Peyer's patch (tissue), 4 donors: Measurements from ENCODE around the gene RNASEH2A. TPM values are rescaled to one million over a fixed set of nuclear protein-coding genes. Genes with fewer than 3 reads are reported as not detected.
A peak's percentile ranks its signal among the peaks of the same experiment; 100 is the strongest.
"Not testable (repeated sequence)": the region's sequence is repeated elsewhere in the genome, so short reads cannot be mapped to it uniquely, and the experiment has no call there.

Experiments used
- DNase-seq, 3 donors: peaks; one replicate each; pipeline ENCODE4 v3.0.0-alpha.2; 2017 to 2019
- H3K27ac ChIP-seq, 4 donors: fragments of 200-600 bp; sonication (generic); one replicate each; pipeline ENCODE4 v1.5.1; 2016 to 2019
- H3K27me3 ChIP-seq, 2 donors: fragments of 200-600 bp; sonication (generic); one replicate each; pipeline ENCODE4 v1.5.1; 2019
- H3K36me3 ChIP-seq, 3 donors: fragments of 200-600 bp; sonication (generic); one replicate each; pipeline ENCODE4 v1.5.1; 2016 to 2019
- H3K4me1 ChIP-seq, 4 donors: fragments of 200-600 bp; sonication (generic); one replicate each; pipeline ENCODE4 v1.5.1; 2016 to 2019
- H3K4me3 ChIP-seq, 4 donors: fragments of 200-600 bp; sonication (generic); 1 replicate in 3 of 4; 2 replicates in 1 of 4; pipeline ENCODE4 v1.5.1; 2016 to 2019; ENCODE audit warnings: mild to moderate bottlenecking in 1 of 4
- H3K9me3 ChIP-seq, 4 donors: fragments of 200-600 bp; sonication (generic); one replicate each; pipeline ENCODE4 v1.5.1; 2016 to 2019; ENCODE audit warnings: mild to moderate bottlenecking in 1 of 4
- POLR2A ChIP-seq, 2 donors: fragments of 450-650 bp; IDR thresholded peaks; one replicate each; pipeline ENCODE4 v1.5.1; 2017; ENCODE audit warnings: antibody characterized with exemption in 2 of 2, mild to moderate bottlenecking in 2 of 2, moderate library complexity in 2 of 2
- total RNA-seq, 4 donors: library from RNA; depleted of rRNA; stranded (reverse); fragments of >200 nt; gene quantifications; one replicate each; pipeline ENCODE4 v1.1.0, GENCODE V29; 2016
- TF ChIP-seq, protein P1 (sequence below), 6 experiments: fragments of 450-650 bp in 4 of 6; fragments of 200-600 bp in 2 of 6; sonication (generic) in 1 of 6; IDR thresholded peaks; one replicate each; pipeline ENCODE4 v1.5.1; 2017 to 2019; ENCODE audit warnings: antibody characterized with exemption in 6 of 6, mild to moderate bottlenecking in 3 of 6, moderate library complexity in 1 of 6

The RNASEH2A gene
- total RNA-seq, 4 donors from 2014 or later, result 5.9 to 24.8 (median 9.4) TPM

DNA sequence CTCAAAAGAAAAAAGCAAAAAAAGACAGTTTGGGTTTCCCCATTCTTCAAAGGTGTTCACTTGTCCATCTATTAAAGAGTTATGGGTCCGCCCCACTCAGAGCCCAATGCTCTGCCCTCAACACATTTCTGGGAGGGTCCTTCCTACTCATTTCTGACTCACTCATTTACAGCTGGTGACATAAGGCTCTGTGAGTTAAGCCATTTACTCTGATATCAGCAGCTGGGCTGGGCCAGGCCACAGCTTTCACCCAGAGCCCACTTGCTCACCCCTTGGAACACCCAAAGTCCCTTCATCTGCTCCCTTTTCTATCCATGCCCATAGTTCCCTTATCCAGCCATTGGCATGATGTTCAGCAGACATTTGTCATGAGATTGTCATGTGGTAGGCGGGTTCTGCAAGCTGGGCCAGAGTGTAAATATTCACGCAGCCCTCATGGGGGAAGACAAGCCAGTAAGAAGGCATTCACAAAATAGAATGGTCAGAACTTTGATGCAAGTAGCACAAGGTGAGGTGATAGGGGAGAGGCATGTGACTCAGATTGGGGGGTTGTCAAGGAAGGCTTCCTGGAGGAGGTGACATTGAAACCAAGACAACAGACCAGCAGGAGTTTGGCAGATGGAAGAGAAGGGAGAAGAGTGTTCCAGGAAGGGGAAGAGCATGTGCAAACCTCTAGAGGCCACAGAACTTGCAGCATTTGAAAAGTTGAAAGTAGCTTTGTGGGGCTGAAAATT lies 37.8 kb downstream of the RNASEH2A start:
- H3K27ac ChIP-seq, result no peak overlapping the region
- TF ChIP-seq POLR2A (IDR thresholded peaks at IDR 0.05), result no peak
- TF ChIP-seq, protein P1, sequence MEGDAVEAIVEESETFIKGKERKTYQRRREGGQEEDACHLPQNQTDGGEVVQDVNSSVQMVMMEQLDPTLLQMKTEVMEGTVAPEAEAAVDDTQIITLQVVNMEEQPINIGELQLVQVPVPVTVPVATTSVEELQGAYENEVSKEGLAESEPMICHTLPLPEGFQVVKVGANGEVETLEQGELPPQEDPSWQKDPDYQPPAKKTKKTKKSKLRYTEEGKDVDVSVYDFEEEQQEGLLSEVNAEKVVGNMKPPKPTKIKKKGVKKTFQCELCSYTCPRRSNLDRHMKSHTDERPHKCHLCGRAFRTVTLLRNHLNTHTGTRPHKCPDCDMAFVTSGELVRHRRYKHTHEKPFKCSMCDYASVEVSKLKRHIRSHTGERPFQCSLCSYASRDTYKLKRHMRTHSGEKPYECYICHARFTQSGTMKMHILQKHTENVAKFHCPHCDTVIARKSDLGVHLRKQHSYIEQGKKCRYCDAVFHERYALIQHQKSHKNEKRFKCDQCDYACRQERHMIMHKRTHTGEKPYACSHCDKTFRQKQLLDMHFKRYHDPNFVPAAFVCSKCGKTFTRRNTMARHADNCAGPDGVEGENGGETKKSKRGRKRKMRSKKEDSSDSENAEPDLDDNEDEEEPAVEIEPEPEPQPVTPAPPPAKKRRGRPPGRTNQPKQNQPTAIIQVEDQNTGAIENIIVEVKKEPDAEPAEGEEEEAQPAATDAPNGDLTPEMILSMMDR (IDR thresholded peaks at IDR 0.05), result no peak
- peaks cover 0 to 18% of the 10 kb centered on the region in 2 donors for H3K27me3 ChIP-seq
- no peak for DNase-seq
- no peaks in the 10 kb centered on the region for H3K9me3 ChIP-seq
- peaks cover 0 to 17% (median 6%) of the 10 kb centered on the region in 4 donors for H3K4me1 ChIP-seq
- no peak overlapping the region for H3K4me3 ChIP-seq
- no peaks in the 10 kb centered on the region for H3K36me3 ChIP-seq

DNA sequence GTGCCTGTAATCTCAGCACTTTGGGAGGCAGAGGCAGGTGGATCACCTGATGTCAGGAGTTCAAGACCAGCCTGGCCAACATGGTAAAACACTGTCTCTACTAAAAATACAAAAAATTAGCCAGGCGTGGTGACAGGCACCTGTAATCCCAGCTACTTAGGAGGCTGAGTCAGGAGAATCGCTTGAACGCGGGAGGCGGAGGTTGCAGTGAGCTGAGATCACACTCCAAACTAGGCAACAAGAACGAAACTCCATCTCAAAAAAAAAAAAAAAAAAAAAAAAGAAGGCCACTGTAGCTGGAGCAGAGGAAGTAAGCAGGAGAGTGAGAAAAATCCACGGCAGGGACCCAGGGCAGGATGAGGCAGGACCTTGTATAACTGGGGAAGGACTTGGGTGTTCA lies 40.2 kb downstream of the RNASEH2A start:
- H3K27ac ChIP-seq, H3K36me3 ChIP-seq, H3K9me3 ChIP-seq, H3K4me1 ChIP-seq, DNase-seq, H3K27me3 ChIP-seq, H3K4me3 ChIP-seq: not testable (repeated sequence)

DNA sequence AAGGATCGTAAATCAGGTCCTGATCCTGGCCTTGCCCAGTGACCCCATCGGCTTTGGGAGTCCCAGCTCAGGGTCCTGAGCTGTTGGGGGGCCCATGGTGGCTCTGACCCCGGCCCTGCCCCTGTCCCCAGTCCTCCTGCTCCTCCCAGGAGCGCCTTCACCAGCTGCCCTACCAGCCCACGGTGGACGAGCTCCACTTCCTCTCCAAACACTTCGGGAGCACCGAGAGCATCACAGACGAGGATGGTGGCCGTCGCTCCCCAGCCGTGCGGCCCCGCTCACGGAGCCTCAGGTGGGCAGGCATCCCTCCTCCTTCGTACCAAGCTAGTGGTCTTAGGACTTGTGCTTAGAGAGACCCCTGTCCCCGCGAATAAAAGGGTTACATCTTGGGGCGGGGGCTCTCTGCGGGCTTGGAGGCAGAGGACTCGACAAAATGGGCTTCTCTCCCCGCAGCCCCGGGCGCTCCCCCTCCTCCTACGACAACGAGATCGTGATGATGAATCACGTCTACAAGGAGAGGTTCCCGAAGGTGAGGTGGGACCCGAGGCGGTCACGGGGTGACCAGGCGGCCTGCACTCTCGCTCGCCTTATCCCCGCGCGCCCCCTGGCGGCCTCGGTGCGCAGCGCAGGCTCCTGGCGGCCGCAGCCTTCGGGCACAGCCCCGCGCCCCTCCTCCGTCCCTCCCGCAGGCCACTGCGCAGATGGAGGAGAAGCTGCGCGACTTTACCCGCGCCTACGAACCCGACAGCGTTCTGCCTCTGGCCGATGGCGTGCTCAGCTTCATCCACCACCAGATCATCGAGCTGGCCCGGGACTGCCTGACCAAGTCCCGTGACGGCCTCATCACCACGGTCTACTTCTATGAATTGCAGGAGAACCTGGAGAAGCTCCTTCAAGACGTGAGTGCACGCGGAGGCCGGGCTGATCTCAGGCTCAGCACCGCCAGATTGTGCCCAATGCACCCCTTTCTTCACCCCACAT lies 41.1 kb downstream of the RNASEH2A start:
- H3K9me3 ChIP-seq, result no peaks in the 10 kb centered on the region
- TF ChIP-seq, protein P1 (IDR thresholded peaks at IDR 0.05), result peak; percentile 96 to 99 (median 99)
- TF ChIP-seq POLR2A (IDR thresholded peaks at IDR 0.05), result no peak
- no peaks in the 10 kb centered on the region for H3K36me3 ChIP-seq
- peak overlapping the region in 3 of 4 donors; percentile 10 to 37 (median 34) for H3K4me3 ChIP-seq
- peaks cover 0 to 10% (median 4%) of the 10 kb centered on the region in 4 donors for H3K4me1 ChIP-seq
- no peak overlapping the region for H3K27ac ChIP-seq
- H3K27me3 ChIP-seq, result no peaks in the 10 kb centered on the region
- DNase-seq, result peak; percentile 79 to 93 (median 90)

DNA sequence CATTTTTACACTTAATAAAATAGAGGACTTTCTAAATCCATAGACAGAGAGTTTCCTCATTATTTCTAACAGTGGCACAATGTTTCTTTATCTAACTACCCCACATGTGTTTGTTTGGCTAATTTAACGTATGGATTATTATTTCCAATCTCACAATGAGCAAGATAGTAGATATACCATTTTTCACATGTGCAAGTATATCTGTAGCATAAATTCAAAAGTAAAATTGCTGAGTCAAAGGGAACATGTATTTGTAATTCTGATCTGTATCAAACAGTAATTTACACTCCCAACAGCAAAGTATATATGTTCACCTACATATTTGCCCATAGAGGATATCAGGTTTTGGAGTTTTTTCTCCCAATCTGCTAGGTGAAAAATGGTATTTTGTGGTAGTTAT lies 50.3 kb downstream of the RNASEH2A start:
- Histone ChIP-seq H3K36me3 (no peaks in the 10 kb centered on the region), H3K4me1 (no peaks in the 10 kb centered on the region), H3K9me3 (no peaks in the 10 kb centered on the region), H3K27ac (no peak overlapping the region), H3K27me3 (no peaks in the 10 kb centered on the region), H3K4me3 (no peak overlapping the region)
- DNase-seq, result no peak
- TF ChIP-seq, protein P1 (IDR thresholded peaks at IDR 0.05), result no peak
- TF ChIP-seq POLR2A (IDR thresholded peaks at IDR 0.05), result no peak

DNA sequence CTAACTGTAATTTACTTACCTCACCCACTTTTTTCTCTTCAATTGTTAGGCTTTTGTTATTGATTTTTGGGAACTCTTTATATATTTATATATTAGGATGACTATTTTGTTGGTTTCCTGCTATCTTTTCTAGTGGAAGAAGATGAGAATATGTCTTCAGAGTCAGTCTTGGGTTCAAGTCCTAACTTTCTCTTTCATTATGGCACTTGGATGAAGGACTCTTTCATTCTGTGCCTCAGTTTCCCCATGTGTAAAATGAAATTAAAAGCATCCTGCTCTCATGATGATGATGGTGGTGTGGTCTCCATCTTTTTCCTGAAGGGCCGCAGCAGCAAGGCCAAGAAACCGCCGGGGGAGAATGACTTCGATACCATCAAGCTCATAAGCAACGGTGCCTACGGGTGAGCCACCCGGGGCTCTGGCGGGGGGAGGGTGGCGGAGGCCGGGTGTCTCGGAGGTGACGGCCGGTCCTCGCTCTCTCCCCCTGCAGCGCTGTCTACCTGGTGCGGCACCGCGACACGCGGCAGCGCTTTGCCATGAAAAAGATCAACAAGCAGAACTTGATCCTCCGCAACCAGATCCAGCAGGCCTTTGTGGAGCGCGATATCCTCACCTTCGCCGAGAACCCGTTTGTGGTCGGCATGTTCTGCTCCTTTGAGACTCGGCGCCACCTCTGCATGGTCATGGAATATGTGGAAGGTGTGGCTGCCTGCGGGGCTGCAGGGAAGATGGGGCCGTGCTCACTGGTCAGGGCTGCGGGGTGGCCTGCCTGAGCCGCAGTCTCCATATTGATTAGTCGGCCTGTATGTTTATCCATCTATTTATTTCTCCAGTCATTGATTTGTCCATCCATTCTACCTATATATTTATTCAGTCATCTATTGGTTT lies 51.9 kb downstream of the RNASEH2A start:
- TF ChIP-seq, protein P1 (IDR thresholded peaks at IDR 0.05), result no peak
- TF ChIP-seq POLR2A (IDR thresholded peaks at IDR 0.05), result no peak

More for the DNA sequence above, 51.9 kb downstream of the RNASEH2A start:
- no peak overlapping the region for H3K27ac ChIP-seq
- H3K36me3 ChIP-seq, result no peaks in the 10 kb centered on the region
- DNase-seq, result no peak
- no peak overlapping the region for H3K4me3 ChIP-seq
- no peaks in the 10 kb centered on the region for H3K27me3 ChIP-seq
- no peaks in the 10 kb centered on the region for H3K9me3 ChIP-seq
- no peaks in the 10 kb centered on the region for H3K4me1 ChIP-seq
